GM23248 (cell line): ENCODE data around the gene C22orf31. TPM values are rescaled to one million over a fixed set of nuclear protein-coding genes. Genes with fewer than 3 reads are reported as not detected.

Source experiments
- DNase-seq: peaks from one replicate; pipeline ENCODE4 v3.0.0-alpha.2; 2015
- H2AFZ ChIP-seq: fragments of 200-600 bp; sonication (generic); 2 replicates; pipeline ENCODE4 v1.6.1; 2016; ENCODE audit warnings: antibody characterized with exemption
- H3F3A ChIP-seq: fragments of 200-600 bp; sonication (generic); 2 replicates; pipeline ENCODE4 v1.6.1; 2016; ENCODE audit warnings: mild to moderate bottlenecking, antibody characterized with exemption, mixed run types; ENCODE audit not compliant: insufficient read depth
- H3K27ac ChIP-seq: fragments of 200-600 bp; sonication (generic); 2 replicates; pipeline ENCODE4 v1.5.1; 2016; ENCODE audit warnings: mild to moderate bottlenecking
- H3K27me3 ChIP-seq: fragments of 200-600 bp; sonication (generic); replicated peaks from 2 replicates; pipeline ENCODE4 v1.6.1; 2016; ENCODE audit warnings: mild to moderate bottlenecking; ENCODE audit not compliant: insufficient read depth
- H3K36me3 ChIP-seq: fragments of 200-600 bp; sonication (generic); 2 replicates; pipeline ENCODE4 v1.6.1; 2016; ENCODE audit warnings: low read depth, mild to moderate bottlenecking
- H3K4me1 ChIP-seq: fragments of 200-600 bp; sonication (generic); 2 replicates; pipeline ENCODE4 v1.6.1; 2016; ENCODE audit warnings: mild to moderate bottlenecking; ENCODE audit not compliant: insufficient read depth
- H3K4me2 ChIP-seq: fragments of 200-600 bp; sonication (generic); one replicate; pipeline ENCODE4 v1.6.1; 2016; ENCODE audit warnings: mild to moderate bottlenecking; ENCODE audit not compliant: unreplicated experiment
- H3K4me3 ChIP-seq: fragments of 200-600 bp; sonication (generic); 2 replicates; pipeline ENCODE4 v1.5.1; 2016; ENCODE audit warnings: mild to moderate bottlenecking
- H3K79me2 ChIP-seq: fragments of 200-600 bp; sonication (generic); 2 replicates; pipeline ENCODE4 v1.6.1; 2016; ENCODE audit warnings: mild to moderate bottlenecking; ENCODE audit not compliant: insufficient read depth
- H3K9ac ChIP-seq: fragments of 200-600 bp; sonication (generic); 2 replicates; pipeline ENCODE4 v1.6.1; 2016; ENCODE audit warnings: mild to moderate bottlenecking
- H3K9me2 ChIP-seq: fragments of 200-600 bp; sonication (generic); 2 replicates; pipeline ENCODE4 v1.6.1; 2016; ENCODE audit warnings: mixed run types, mild to moderate bottlenecking, moderate library complexity; ENCODE audit not compliant: insufficient read depth
- H3K9me3 ChIP-seq: fragments of 200-600 bp; sonication (generic); one replicate; pipeline ENCODE4 v1.6.1; 2017; ENCODE audit warnings: low read depth
- H4K20me1 ChIP-seq: fragments of 200-600 bp; sonication (generic); 2 replicates; pipeline ENCODE4 v1.6.0; 2016; ENCODE audit not compliant: insufficient read depth
- EZH2 ChIP-seq: fragments of 200-600 bp; sonication (generic); IDR thresholded peaks from 2 replicates; pipeline ENCODE4 v1.6.1; 2018; ENCODE audit warnings: antibody characterized with exemption, mild to moderate bottlenecking; ENCODE audit not compliant: insufficient read depth, poor library complexity, severe bottlenecking
- EZH2phosphoT487 ChIP-seq: fragments of 200-600 bp; sonication (generic); IDR thresholded peaks from 2 replicates; pipeline ENCODE4 v1.6.1; 2018; ENCODE audit warnings: antibody characterized with exemption, moderate library complexity, mild to moderate bottlenecking, low read depth; ENCODE audit not compliant: insufficient read depth
- WGBS, 2 experiments: methylation state at CpG; one replicate each; pipeline ENCODE4 v1.1.6; 2015 to 2017; ENCODE audit warnings: low lambda C conversion rate in 2 of 2, low coverage in 1 of 2; ENCODE audit errors: missing lambda C conversion rate in 2 of 2; 5-methylcytosine and 5-hydroxymethylcytosine counted together
- in situ Hi-C: fragments of 300-500 bp; cut with MboI; formaldehyde crosslinking; loops from 2 replicates; pipeline ENCODE4 v1.15.0; 2020
- polyA plus RNA-seq: library from polyadenylated mRNA; unstranded; fragments of >200 nt; fragmentation: Nextera tagmentation; extraction: Ambion mirVana; gene quantifications from 2 replicates; pipeline ENCODE4 v1.2.1, GENCODE V29; 2016
- total RNA-seq: library from RNA; depleted of rRNA; stranded (reverse); fragments of >200 nt; shearing (Covaris generic); gene quantifications from 2 replicates; pipeline ENCODE4 v1.2.3, GENCODE V29; 2014

Gene C22orf31
- total and polyA plus RNA-seq, 2 experiments from 2014 or later, result not detected

DNA sequence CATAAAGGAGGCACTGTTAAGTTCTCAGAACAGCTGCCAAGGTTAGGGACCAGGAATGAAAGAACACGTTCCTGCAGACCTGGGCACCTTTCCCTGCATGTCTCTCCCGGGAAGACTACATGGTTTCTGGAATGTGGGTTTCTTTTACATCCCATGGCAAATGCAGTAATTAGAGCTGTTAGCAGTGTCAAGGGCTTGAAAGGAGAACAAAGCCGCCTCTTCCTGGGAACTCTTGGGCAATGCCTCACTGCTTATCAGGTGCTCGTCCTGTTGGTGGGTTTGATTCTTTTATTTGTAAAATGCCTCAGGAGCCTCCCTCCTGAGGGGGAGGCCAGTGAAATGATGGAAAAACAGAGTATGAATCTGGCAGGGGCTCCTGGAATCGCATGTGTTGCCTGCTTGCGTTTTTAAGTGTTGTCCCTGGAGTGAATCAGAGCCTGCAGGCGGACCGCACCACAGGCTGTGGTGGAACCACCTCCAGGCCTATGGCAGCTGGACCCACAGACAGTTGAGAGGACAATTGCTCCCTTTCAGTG is 723 bp upstream of the C22orf31 start:
- Histone ChIP-seq H3K9ac (no peak overlapping the region), H3K4me3 (no peak overlapping the region), H3K4me2 (no peak overlapping the region), H3K4me1 (no peaks in the 10 kb centered on the region), H4K20me1 (no peaks in the 10 kb centered on the region), H3K9me3 (no peaks in the 10 kb centered on the region), H3K27me3 (0 out of 2 replicates have a peak, but pooled peaks cover 3% of the 10 kb centered on the region), H3K27ac (no peak overlapping the region), H3K79me2 (no peaks in the 10 kb centered on the region), H2AFZ (no peak overlapping the region), H3K36me3 (no peaks in the 10 kb centered on the region), H3F3A (no peaks in the 10 kb centered on the region), H3K9me2 (no peaks in the 10 kb centered on the region)
- peak; percentile 43 for DNase-seq
- no peak for TF ChIP-seq EZH2phosphoT487
- TF ChIP-seq EZH2, result no peak
- 11 to 12% methylated on average over 8 of the region's 8 CpGs for WGBS, 2 experiments
- in situ Hi-C loops, result no loop called here

DNA sequence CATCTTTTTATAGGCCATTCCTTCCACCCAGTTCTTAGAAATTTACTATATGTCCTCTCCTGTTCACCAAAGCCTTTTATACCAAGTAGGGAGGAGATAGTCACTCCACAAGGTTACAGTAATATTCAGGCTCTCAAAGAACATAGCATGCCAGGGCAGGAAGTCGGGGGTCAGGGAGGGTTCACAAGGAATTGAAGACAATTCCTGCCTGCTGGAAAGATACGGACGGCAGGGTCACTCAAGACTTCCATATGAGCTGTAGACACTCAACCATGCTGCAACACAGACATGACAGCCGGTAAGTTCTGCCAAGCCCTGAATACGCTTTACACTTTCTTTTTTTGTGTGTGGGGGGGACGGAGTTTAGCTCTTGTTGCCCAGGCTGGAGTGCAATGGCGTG is 700 bp downstream of the C22orf31 start:
- TF ChIP-seq EZH2, result no peak
- TF ChIP-seq EZH2phosphoT487, result no peak
- Histone ChIP-seq H3K9ac (no peak overlapping the region), H3K27me3 (no peaks in the 10 kb centered on the region), H3K4me3 (no peak overlapping the region), H3K27ac (no peak overlapping the region), H2AFZ (no peak overlapping the region), H3K4me2 (no peak overlapping the region), H3K9me3 (no peaks in the 10 kb centered on the region), H4K20me1 (no peaks in the 10 kb centered on the region), H3K36me3 (no peaks in the 10 kb centered on the region), H3F3A (no peaks in the 10 kb centered on the region), H3K79me2 (no peaks in the 10 kb centered on the region), H3K9me2 (no peaks in the 10 kb centered on the region), H3K4me1 (no peaks in the 10 kb centered on the region)
- WGBS, 2 experiments, result 78% methylated on average over 7 of the region's 7 CpGs
- in situ Hi-C loops, result no loop called here
- DNase-seq, result no peak

DNA sequence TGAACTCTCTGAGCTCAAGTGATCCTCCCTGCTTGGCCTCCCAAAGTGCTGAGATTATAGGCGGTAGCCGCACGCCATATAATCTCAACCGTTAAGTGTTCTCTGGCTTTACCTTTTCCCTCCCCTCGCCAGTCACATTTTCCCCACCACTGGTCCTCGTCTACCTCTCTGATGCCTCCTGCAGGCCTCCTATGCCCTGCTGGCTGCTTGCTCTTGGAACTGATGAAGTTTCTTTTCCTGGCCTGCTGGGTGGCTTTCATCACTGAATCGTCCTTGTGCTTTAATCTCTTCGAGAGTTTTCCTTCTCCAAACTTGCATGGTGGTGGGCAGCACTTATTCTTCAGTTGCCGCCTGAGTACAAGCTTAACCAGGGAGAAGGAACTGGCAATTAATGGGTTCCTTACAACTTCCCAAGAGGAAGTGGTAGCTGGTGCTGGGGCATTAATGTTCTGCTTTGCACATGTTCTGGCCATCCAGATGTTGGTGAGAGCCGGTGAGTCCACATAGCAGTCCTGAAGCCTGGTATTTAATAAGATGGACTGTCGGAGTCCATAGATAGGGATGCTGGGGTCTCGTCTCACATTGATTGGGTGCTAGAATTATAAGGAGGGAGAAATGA is 1.3 kb downstream of the C22orf31 start:
- in situ Hi-C loops, result no loop called here
- Histone ChIP-seq H3K9ac (no peak overlapping the region), H3K4me3 (no peak overlapping the region), H2AFZ (no peak overlapping the region), H3K36me3 (no peaks in the 10 kb centered on the region), H3K27me3 (no peaks in the 10 kb centered on the region), H3K79me2 (no peaks in the 10 kb centered on the region), H3F3A (no peaks in the 10 kb centered on the region), H3K9me3 (no peaks in the 10 kb centered on the region), H3K4me2 (no peak overlapping the region), H3K9me2 (no peaks in the 10 kb centered on the region), H3K4me1 (no peaks in the 10 kb centered on the region), H3K27ac (no peak overlapping the region), H4K20me1 (no peaks in the 10 kb centered on the region)
- TF ChIP-seq EZH2phosphoT487 (no peak), EZH2 (no peak)
- WGBS, 2 experiments, result 84 to 86% methylated on average over 12 of the region's 12 CpGs
- no peak for DNase-seq

DNA sequence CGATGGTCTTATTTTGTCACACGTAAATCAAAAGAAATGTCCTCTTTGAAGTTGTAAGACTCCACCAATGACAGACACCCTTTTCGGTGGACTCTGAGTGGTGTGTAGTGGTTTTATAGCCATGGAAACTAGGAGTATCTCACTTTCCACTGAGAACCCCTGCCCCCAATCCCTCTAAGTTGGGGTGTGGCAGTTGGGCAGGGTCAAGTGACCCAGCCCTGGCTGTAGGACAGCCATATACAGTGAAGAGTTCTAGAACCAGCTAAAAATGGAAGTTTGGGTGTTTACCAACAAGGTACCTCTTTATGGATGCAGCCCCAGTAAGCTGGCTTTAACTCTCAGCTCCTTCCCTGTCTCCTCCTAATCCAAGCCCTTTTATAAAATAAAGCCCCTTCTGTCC is 5.2 kb downstream of the C22orf31 start:
- Histone ChIP-seq H3K4me2 (no peak overlapping the region), H3K27ac (no peak overlapping the region), H3K4me1 (no peaks in the 10 kb centered on the region), H3K27me3 (no peaks in the 10 kb centered on the region), H3K9me2 (no peaks in the 10 kb centered on the region), H3K36me3 (no peaks in the 10 kb centered on the region), H3F3A (no peaks in the 10 kb centered on the region), H3K9ac (no peak overlapping the region), H4K20me1 (no peaks in the 10 kb centered on the region), H2AFZ (no peak overlapping the region), H3K79me2 (no peaks in the 10 kb centered on the region), H3K4me3 (no peak overlapping the region), H3K9me3 (no peaks in the 10 kb centered on the region)
- no peak for DNase-seq
- TF ChIP-seq EZH2phosphoT487 (no peak), EZH2 (no peak)
- in situ Hi-C loops, result no loop called here
- 98 to 99% methylated on average over 3 of the region's 3 CpGs for WGBS, 2 experiments
